HepG2 (cell line): ENCODE results near the gene SLC39A3. TPM values are rescaled to one million over a fixed set of nuclear protein-coding genes. Genes with fewer than 3 reads are reported as not detected.
A peak's percentile ranks its signal among the peaks of the same experiment; 100 is the strongest.

Source experiments
- ASH2L ChIP-seq: fragments of 300-600, 200-600 bp; sonication (generic); IDR thresholded peaks from 2 replicates; pipeline ENCODE4 v1.7.0; 2017; ENCODE audit warnings: low read depth, mild to moderate bottlenecking, moderate library complexity, mixed read lengths, low read length; ENCODE audit not compliant: insufficient read length
- CEBPB ChIP-seq: IDR thresholded peaks from 2 replicates; pipeline ENCODE4 v1.6.1; 2011; ENCODE audit warnings: low read depth, low read length, improper control_type of control experiment, borderline replicate concordance
- NAIF1 ChIP-seq: sonication (generic); formaldehyde crosslinking; IDR thresholded peaks from 2 replicates; pipeline ENCODE4 v1.5.0; 2020; ENCODE audit warnings: mild to moderate bottlenecking, missing genetic modification reagents, borderline replicate concordance
- RARA ChIP-seq: IDR thresholded peaks from 2 replicates; pipeline ENCODE4 v1.6.1; 2016; ENCODE audit warnings: missing genetic modification reagents, missing compliant biosample characterization
- SSRP1 ChIP-seq: IDR thresholded peaks from 2 replicates; pipeline ENCODE4 v1.6.1; 2016; ENCODE audit warnings: control low read depth
- ZBTB7A ChIP-seq: sonication (generic); formaldehyde crosslinking; IDR thresholded peaks from 2 replicates; pipeline ENCODE4 v1.8.0; 2022; ENCODE audit warnings: mild to moderate bottlenecking, missing genetic modification reagents
- ZNF564 ChIP-seq: sonication (generic); formaldehyde crosslinking; IDR thresholded peaks from 2 replicates; pipeline ENCODE4 v1.8.1; 2023; ENCODE audit warnings: mild to moderate bottlenecking, missing genetic modification reagents
- ZSCAN30 ChIP-seq: sonication (generic); formaldehyde crosslinking; IDR thresholded peaks from 2 replicates; pipeline ENCODE4 v1.5.0; 2020; ENCODE audit warnings: mild to moderate bottlenecking, missing genetic modification reagents
- polyA plus RNA-seq, 8 experiments: library from polyadenylated mRNA; depleted of rRNA in 3 of 8; stranded (reverse) in 7 of 8; unstranded in 1 of 8; fragments of >200 nt; fragmentation: Illumina TruSeq in 4 of 8; extraction: Trizol in 4 of 8; gene quantifications; 2 replicates each; pipeline versions ENCODE4 v1.2.1 to v1.2.3, GENCODE V29; 2011 to 2016; ENCODE audit warnings: low read depth in 4 of 8, missing spikeins in 1 of 8, mixed read lengths in 1 of 8; ENCODE audit not compliant: insufficient read depth in 1 of 8
- total RNA-seq, 5 experiments: library from RNA; depleted of rRNA; stranded (reverse); fragments of >200 nt; fragmentation: Illumina TruSeq; extraction: Trizol; gene quantifications; 2 replicates each; pipeline ENCODE4 v1.2.3, GENCODE V29; 2016; ENCODE audit warnings: low read depth in 1 of 5
- TF ChIP-seq, protein P1 (sequence below): sonication (generic); formaldehyde crosslinking; IDR thresholded peaks from 2 replicates; pipeline ENCODE4 v1.9.0; 2021; ENCODE audit warnings: mild to moderate bottlenecking, missing genetic modification reagents
- TF ChIP-seq, protein P2 (sequence below): sonication (generic); formaldehyde crosslinking; IDR thresholded peaks from 2 replicates; pipeline ENCODE4 v1.4.0; 2020; ENCODE audit warnings: missing genetic modification reagents
- TF ChIP-seq, protein P3 (sequence below): sonication (generic); formaldehyde crosslinking; IDR thresholded peaks from 2 replicates; pipeline ENCODE4 v1.9.0; 2021; ENCODE audit warnings: missing genetic modification reagents, borderline replicate concordance
- TF ChIP-seq, protein P4 (sequence below): sonication (generic); formaldehyde crosslinking; IDR thresholded peaks from 2 replicates; pipeline ENCODE4 v1.4.0; 2020; ENCODE audit warnings: mild to moderate bottlenecking, missing genetic modification reagents

SLC39A3 gene
- total and polyA plus RNA-seq, 2 of the 13 experiments (the other 11 are each of a cell fraction or from before 2014, with no cell fraction given): 33.6 to 41.6 TPM

DNA sequence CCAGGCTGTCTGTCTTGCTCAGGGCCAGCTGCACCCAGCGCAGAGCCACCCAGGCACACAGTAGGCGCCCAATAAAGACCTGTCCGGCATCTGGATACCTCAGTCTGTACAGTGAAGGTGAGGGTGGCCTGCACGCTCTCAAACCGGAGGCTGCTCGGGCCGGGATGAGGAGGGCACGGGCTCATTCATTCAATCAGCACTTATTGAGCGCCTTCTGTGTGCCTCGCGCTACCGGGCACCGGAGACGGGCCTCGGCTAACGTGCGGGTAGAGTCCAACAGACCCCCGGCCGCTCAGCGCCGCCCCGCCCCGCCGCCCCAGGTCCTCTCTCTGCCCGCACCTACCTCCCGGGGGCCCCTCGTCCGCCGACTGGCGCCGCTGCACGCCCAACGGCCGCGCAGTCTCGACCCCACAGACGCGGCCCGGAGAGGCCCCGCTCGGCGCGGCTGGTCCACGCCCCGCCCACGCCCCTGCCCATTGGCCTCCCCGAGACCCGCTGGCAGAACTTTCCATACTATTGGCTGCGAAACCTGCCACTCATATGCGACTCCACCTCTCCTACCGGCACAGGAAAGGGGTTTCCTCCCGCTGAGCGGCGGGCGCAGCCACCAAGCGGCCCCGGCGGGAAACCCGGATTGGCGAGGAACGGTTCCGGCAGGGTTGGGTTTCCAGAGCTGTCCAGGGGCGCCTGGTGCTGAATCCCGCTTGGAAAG, at the start of gene SLC39A3 (continued):
- TF ChIP-seq, protein P1, sequence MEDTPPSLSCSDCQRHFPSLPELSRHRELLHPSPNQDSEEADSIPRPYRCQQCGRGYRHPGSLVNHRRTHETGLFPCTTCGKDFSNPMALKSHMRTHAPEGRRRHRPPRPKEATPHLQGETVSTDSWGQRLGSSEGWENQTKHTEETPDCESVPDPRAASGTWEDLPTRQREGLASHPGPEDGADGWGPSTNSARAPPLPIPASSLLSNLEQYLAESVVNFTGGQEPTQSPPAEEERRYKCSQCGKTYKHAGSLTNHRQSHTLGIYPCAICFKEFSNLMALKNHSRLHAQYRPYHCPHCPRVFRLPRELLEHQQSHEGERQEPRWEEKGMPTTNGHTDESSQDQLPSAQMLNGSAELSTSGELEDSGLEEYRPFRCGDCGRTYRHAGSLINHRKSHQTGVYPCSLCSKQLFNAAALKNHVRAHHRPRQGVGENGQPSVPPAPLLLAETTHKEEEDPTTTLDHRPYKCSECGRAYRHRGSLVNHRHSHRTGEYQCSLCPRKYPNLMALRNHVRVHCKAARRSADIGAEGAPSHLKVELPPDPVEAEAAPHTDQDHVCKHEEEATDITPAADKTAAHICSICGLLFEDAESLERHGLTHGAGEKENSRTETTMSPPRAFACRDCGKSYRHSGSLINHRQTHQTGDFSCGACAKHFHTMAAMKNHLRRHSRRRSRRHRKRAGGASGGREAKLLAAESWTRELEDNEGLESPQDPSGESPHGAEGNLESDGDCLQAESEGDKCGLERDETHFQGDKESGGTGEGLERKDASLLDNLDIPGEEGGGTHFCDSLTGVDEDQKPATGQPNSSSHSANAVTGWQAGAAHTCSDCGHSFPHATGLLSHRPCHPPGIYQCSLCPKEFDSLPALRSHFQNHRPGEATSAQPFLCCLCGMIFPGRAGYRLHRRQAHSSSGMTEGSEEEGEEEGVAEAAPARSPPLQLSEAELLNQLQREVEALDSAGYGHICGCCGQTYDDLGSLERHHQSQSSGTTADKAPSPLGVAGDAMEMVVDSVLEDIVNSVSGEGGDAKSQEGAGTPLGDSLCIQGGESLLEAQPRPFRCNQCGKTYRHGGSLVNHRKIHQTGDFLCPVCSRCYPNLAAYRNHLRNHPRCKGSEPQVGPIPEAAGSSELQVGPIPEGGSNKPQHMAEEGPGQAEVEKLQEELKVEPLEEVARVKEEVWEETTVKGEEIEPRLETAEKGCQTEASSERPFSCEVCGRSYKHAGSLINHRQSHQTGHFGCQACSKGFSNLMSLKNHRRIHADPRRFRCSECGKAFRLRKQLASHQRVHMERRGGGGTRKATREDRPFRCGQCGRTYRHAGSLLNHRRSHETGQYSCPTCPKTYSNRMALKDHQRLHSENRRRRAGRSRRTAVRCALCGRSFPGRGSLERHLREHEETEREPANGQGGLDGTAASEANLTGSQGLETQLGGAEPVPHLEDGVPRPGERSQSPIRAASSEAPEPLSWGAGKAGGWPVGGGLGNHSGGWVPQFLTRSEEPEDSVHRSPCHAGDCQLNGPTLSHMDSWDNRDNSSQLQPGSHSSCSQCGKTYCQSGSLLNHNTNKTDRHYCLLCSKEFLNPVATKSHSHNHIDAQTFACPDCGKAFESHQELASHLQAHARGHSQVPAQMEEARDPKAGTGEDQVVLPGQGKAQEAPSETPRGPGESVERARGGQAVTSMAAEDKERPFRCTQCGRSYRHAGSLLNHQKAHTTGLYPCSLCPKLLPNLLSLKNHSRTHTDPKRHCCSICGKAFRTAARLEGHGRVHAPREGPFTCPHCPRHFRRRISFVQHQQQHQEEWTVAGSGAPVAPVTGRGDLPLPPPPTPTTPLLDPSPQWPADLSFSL (CRISPR knock-in tag): no peak
- TF ChIP-seq ZNF564 (peak; percentile 88), RARA (CRISPR knock-in tag) (peak; percentile 76), CEBPB (no peak), ASH2L (peak; percentile 87), ZBTB7A (no peak), NAIF1 (no peak; the same call in 1 of the 2 replicates), SSRP1 (peak; percentile 93), ZSCAN30 (CRISPR knock-in tag) (peak; percentile 89)
- TF ChIP-seq, protein P2, sequence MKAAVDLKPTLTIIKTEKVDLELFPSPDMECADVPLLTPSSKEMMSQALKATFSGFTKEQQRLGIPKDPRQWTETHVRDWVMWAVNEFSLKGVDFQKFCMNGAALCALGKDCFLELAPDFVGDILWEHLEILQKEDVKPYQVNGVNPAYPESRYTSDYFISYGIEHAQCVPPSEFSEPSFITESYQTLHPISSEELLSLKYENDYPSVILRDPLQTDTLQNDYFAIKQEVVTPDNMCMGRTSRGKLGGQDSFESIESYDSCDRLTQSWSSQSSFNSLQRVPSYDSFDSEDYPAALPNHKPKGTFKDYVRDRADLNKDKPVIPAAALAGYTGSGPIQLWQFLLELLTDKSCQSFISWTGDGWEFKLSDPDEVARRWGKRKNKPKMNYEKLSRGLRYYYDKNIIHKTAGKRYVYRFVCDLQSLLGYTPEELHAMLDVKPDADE (CRISPR knock-in tag): peak; percentile 83; the same call in 1 of the 2 replicates
- TF ChIP-seq, protein P3, sequence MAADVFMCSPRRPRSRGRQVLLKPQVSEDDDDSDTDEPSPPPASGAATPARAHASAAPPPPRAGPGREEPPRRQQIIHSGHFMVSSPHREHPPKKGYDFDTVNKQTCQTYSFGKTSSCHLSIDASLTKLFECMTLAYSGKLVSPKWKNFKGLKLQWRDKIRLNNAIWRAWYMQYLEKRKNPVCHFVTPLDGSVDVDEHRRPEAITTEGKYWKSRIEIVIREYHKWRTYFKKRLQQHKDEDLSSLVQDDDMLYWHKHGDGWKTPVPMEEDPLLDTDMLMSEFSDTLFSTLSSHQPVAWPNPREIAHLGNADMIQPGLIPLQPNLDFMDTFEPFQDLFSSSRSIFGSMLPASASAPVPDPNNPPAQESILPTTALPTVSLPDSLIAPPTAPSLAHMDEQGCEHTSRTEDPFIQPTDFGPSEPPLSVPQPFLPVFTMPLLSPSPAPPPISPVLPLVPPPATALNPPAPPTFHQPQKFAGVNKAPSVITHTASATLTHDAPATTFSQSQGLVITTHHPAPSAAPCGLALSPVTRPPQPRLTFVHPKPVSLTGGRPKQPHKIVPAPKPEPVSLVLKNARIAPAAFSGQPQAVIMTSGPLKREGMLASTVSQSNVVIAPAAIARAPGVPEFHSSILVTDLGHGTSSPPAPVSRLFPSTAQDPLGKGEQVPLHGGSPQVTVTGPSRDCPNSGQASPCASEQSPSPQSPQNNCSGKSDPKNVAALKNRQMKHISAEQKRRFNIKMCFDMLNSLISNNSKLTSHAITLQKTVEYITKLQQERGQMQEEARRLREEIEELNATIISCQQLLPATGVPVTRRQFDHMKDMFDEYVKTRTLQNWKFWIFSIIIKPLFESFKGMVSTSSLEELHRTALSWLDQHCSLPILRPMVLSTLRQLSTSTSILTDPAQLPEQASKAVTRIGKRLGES: peak; percentile 85
- TF ChIP-seq, protein P4, sequence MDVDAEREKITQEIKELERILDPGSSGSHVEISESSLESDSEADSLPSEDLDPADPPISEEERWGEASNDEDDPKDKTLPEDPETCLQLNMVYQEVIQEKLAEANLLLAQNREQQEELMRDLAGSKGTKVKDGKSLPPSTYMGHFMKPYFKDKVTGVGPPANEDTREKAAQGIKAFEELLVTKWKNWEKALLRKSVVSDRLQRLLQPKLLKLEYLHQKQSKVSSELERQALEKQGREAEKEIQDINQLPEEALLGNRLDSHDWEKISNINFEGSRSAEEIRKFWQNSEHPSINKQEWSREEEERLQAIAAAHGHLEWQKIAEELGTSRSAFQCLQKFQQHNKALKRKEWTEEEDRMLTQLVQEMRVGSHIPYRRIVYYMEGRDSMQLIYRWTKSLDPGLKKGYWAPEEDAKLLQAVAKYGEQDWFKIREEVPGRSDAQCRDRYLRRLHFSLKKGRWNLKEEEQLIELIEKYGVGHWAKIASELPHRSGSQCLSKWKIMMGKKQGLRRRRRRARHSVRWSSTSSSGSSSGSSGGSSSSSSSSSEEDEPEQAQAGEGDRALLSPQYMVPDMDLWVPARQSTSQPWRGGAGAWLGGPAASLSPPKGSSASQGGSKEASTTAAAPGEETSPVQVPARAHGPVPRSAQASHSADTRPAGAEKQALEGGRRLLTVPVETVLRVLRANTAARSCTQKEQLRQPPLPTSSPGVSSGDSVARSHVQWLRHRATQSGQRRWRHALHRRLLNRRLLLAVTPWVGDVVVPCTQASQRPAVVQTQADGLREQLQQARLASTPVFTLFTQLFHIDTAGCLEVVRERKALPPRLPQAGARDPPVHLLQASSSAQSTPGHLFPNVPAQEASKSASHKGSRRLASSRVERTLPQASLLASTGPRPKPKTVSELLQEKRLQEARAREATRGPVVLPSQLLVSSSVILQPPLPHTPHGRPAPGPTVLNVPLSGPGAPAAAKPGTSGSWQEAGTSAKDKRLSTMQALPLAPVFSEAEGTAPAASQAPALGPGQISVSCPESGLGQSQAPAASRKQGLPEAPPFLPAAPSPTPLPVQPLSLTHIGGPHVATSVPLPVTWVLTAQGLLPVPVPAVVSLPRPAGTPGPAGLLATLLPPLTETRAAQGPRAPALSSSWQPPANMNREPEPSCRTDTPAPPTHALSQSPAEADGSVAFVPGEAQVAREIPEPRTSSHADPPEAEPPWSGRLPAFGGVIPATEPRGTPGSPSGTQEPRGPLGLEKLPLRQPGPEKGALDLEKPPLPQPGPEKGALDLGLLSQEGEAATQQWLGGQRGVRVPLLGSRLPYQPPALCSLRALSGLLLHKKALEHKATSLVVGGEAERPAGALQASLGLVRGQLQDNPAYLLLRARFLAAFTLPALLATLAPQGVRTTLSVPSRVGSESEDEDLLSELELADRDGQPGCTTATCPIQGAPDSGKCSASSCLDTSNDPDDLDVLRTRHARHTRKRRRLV (CRISPR knock-in tag): peak; percentile 79; the same call in 1 of the 2 replicates
